HCT116 (cell line): ENCODE data around the gene C4BPB. TPM values are rescaled to one million over a fixed set of nuclear protein-coding genes. Genes with fewer than 3 reads are reported as not detected.

Experiments used
- ATAC-seq: fragments of 200-7000 bp; cut with Tn5 transposase; 2 replicates; pipeline ENCODE4 v1.9.1; 2020; ENCODE audit warnings: mild to moderate bottlenecking, moderate library complexity
- BruUV-seq: library from RNA; stranded (reverse); fragments of 400-500 nt; replicated peaks from 2 replicates; lab custom pipeline; 2021; lab: Mats Ljungman, UMichigan
- CTCF ChIA-PET: fragments of 300-600 bp; sonication (Branson Sonifier 250); formaldehyde crosslinking; loops from one replicate; lab custom pipeline; 2021; ENCODE audit warnings: antibody characterized with exemption; lab: Charles Lee
- POLR2A ChIA-PET: fragments of 300-600, 350-600 bp; sonication (Branson Sonifier 250); formaldehyde crosslinking; loops from one replicate; lab custom pipeline; 2021; ENCODE audit warnings: antibody characterized with exemption; lab: Charles Lee
- RAD21 ChIA-PET, 2 experiments: fragments of 300-600 bp; sonication (Branson Sonifier 250); formaldehyde crosslinking; loops; one replicate each; lab custom pipeline; 2023; ENCODE audit warnings: low total read pairs in 2 of 2; ENCODE audit not compliant: uncharacterized antibody in 2 of 2, unreplicated experiment in 2 of 2, low non-redundant PET in 1 of 2; lab: Charles Lee
- DNase-seq: peaks from one replicate; pipeline ENCODE4 v3.0.0-alpha.2; 2010; ENCODE audit warnings: low read depth, low spot score
- H2AFZ ChIP-seq: fragments of 200-600 bp; shearing (Covaris generic), sonication (generic); 2 replicates; pipeline ENCODE4 v1.6.1; 2017; ENCODE audit warnings: low read depth, mixed run types, mixed read lengths, antibody characterized with exemption, low read length; ENCODE audit not compliant: poor library complexity, severe bottlenecking
- H3K27ac ChIP-seq: 2 replicates; pipeline ENCODE4 v1.5.1; 2012; ENCODE audit warnings: low read depth, low read length
- H3K27me3 ChIP-seq: fragments of 200-600 bp; sonication (generic); 2 replicates; pipeline ENCODE4 v1.6.1; 2016; ENCODE audit warnings: mixed run types, low read length, mixed read lengths; ENCODE audit not compliant: insufficient read depth
- H3K36me3 ChIP-seq, 2 experiments: fragments of 200-500 bp in 1 of 2; fragments of 200-600 bp in 1 of 2; sonication (Bioruptor generic) in 1 of 2; sonication (generic) in 1 of 2; 2 replicates each; pipeline versions ENCODE4 v1.5.1 to v1.6.1; 2014 to 2016; ENCODE audit warnings: low read length in 2 of 2, inconsistent platforms in 1 of 2, mixed read lengths in 1 of 2, mixed run types in 1 of 2; ENCODE audit not compliant: insufficient read depth in 2 of 2, control insufficient read depth in 1 of 2
- H3K4me1 ChIP-seq, 2 experiments: fragments of 200-600 bp in 1 of 2; sonication (generic) in 1 of 2; 2 replicates each; pipeline versions ENCODE4 v1.5.1 to v1.6.1; 2012 to 2017; ENCODE audit warnings: low read length in 2 of 2, inconsistent platforms in 1 of 2, mild to moderate bottlenecking in 1 of 2, mixed read lengths in 1 of 2, mixed run types in 1 of 2, moderate library complexity in 1 of 2; ENCODE audit not compliant: insufficient read depth in 2 of 2, control insufficient read depth in 1 of 2
- H3K4me2 ChIP-seq: fragments of 200-600 bp; sonication (generic); 2 replicates; pipeline ENCODE4 v1.6.1; 2017; ENCODE audit warnings: mixed run types, low read length, mixed read lengths
- H3K4me3 ChIP-seq, 2 experiments: fragments of 200-600 bp in 1 of 2; sonication (generic) in 1 of 2; replicated peaks in 1 of 2; 2 replicates each; pipeline ENCODE4 v1.5.1; 2011 to 2016; ENCODE audit warnings: low read length in 2 of 2, control low read depth in 1 of 2, low read depth in 1 of 2, mild to moderate bottlenecking in 1 of 2, mixed read lengths in 1 of 2, mixed run types in 1 of 2
- H3K79me2 ChIP-seq: fragments of 200-600 bp; sonication (generic); 2 replicates; pipeline ENCODE4 v1.6.1; 2017; ENCODE audit warnings: mild to moderate bottlenecking, mixed run types, low read length, moderate library complexity, mixed read lengths; ENCODE audit not compliant: insufficient read depth
- H3K9ac ChIP-seq: fragments of 200-600 bp; sonication (generic); 2 replicates; pipeline ENCODE4 v1.6.1; 2016; ENCODE audit warnings: low read length, mixed read lengths
- H3K9me2 ChIP-seq: fragments of 200-600 bp; sonication (generic), shearing (Covaris generic); 2 replicates; pipeline ENCODE4 v1.6.1; 2017; ENCODE audit warnings: mixed run types, mild to moderate bottlenecking, moderate library complexity; ENCODE audit not compliant: insufficient read depth
- H3K9me3 ChIP-seq, 2 experiments: fragments of 200-500 bp in 1 of 2; fragments of 200-600 bp in 1 of 2; sonication (Bioruptor generic) in 1 of 2; sonication (generic) in 1 of 2; 2 replicates each; pipeline ENCODE4 v1.6.1; 2014 to 2017; ENCODE audit warnings: low read length in 2 of 2, mixed read lengths in 2 of 2, inconsistent platforms in 1 of 2, low read depth in 1 of 2, mild to moderate bottlenecking in 1 of 2, mixed run types in 1 of 2, moderate library complexity in 1 of 2; ENCODE audit not compliant: control insufficient read depth in 1 of 2, insufficient read depth in 1 of 2
- H4K20me1 ChIP-seq: fragments of 200-600 bp; sonication (generic), shearing (Covaris generic); 2 replicates; pipeline ENCODE4 v1.6.1; 2017; ENCODE audit warnings: mixed run types, mild to moderate bottlenecking, moderate library complexity; ENCODE audit not compliant: insufficient read depth
- CBX3 ChIP-seq: IDR thresholded peaks from 2 replicates; pipeline ENCODE4 v1.6.1; 2012; ENCODE audit warnings: low read depth
- EGR1 ChIP-seq: IDR thresholded peaks from 2 replicates; pipeline ENCODE4 v1.6.1; 2012; ENCODE audit warnings: low read depth
- ELF1 ChIP-seq: IDR thresholded peaks from 2 replicates; pipeline ENCODE4 v1.6.1; 2012; ENCODE audit warnings: low read depth, borderline replicate concordance
- EZH2 ChIP-seq: fragments of 200-600 bp; sonication (generic); IDR thresholded peaks from 2 replicates; pipeline ENCODE4 v1.6.1; 2017; ENCODE audit warnings: antibody characterized with exemption, mixed run types
- EZH2phosphoT487 ChIP-seq: fragments of 200-600 bp; IDR thresholded peaks from 2 replicates; pipeline ENCODE4 v1.6.1; 2018; ENCODE audit warnings: antibody characterized with exemption, borderline replicate concordance
- FOSL1 ChIP-seq: IDR thresholded peaks from 2 replicates; pipeline ENCODE4 v1.6.1; 2012; ENCODE audit warnings: low read depth
- JUND ChIP-seq: IDR thresholded peaks from 2 replicates; pipeline ENCODE4 v1.6.1; 2012
- POLR2A ChIP-seq: IDR thresholded peaks from 2 replicates; pipeline ENCODE4 v1.7.0; 2011; ENCODE audit warnings: borderline replicate concordance; ENCODE audit not compliant: insufficient read depth, insufficient read length; ENCODE audit errors: extremely low read depth
- RAD21 ChIP-seq: IDR thresholded peaks from 2 replicates; pipeline ENCODE4 v1.6.1; 2012; ENCODE audit warnings: low read depth, mild to moderate bottlenecking
- SRF ChIP-seq: IDR thresholded peaks from 2 replicates; pipeline ENCODE4 v1.6.1; 2012; ENCODE audit warnings: low read depth
- TCF7L2 ChIP-seq: IDR thresholded peaks from 2 replicates; pipeline ENCODE4 v1.7.0; 2011; ENCODE audit warnings: borderline replicate concordance, inconsistent platforms; ENCODE audit not compliant: insufficient read depth, insufficient read length; ENCODE audit errors: extremely low read depth
- YY1 ChIP-seq: IDR thresholded peaks from 2 replicates; pipeline ENCODE4 v1.6.1; 2011; ENCODE audit warnings: low read length, low read depth, moderate library complexity, mild to moderate bottlenecking; ENCODE audit not compliant: insufficient replicate concordance; ENCODE audit errors: extremely low read depth
- ZFX ChIP-seq: fragments of 450-650 bp; IDR thresholded peaks from 2 replicates; pipeline ENCODE4 v1.6.1; 2017
- ZNF274 ChIP-seq: fragments of 200-500 bp; sonication (Bioruptor generic); IDR thresholded peaks from 2 replicates; pipeline ENCODE4 v1.6.1; 2014; ENCODE audit warnings: mild to moderate bottlenecking, low read depth, low read length, inconsistent platforms
- intact Hi-C: fragments of 100-400 bp; cut with micrococcal nuclease; formaldehyde crosslinking; loops from 2 replicates; pipeline ENCODE4 v1.10.0; 2022
- total RNA-seq: library from RNA; stranded (reverse); gene quantifications from one replicate; pipeline ENCODE4 v1.2.1, GENCODE V29; 2021; ENCODE audit not compliant: unreplicated experiment
- TF ChIP-seq, protein P1 (sequence below): IDR thresholded peaks from 2 replicates; pipeline ENCODE4 v1.6.1; 2012; ENCODE audit warnings: low read depth
- TF ChIP-seq, protein P2 (sequence below): IDR thresholded peaks from 2 replicates; pipeline ENCODE4 v1.6.1; 2011; ENCODE audit warnings: mild to moderate bottlenecking, low read length, moderate library complexity; ENCODE audit not compliant: insufficient replicate concordance; ENCODE audit errors: extremely low read depth
- TF ChIP-seq, protein P3 (sequence below): IDR thresholded peaks from 2 replicates; pipeline ENCODE4 v1.6.1; 2012

C4BPB gene
- total RNA-seq, 1 experiment from 2014 or later, result not detected

DNA sequence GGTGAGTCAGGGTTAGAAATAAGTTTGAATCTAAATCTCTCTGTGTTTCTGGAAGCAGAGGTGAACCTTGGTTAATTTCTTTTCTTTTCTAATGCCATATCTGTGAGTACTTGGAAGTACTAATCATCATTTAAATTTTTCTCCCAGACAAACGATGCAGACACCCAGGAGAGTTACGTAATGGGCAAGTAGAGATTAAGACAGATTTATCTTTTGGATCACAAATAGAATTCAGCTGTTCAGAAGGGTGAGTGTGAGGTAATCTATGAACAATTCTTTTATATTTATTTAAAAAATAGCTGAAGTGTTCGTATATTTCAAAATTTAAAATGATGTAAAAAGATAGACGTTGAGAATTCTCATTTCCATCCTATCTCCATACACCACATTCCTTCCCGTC is 26.6 kb downstream of the C4BPB start:
- intact Hi-C loops, result no loop called here
- Histone ChIP-seq H3K4me1 (no peaks in the 10 kb centered on the region), H3K9me2 (no peaks in the 10 kb centered on the region), H3K4me3 (no peak overlapping the region), H3K27ac (no peak overlapping the region), H3K9me3 (no peaks in the 10 kb centered on the region), H3K79me2 (no peaks in the 10 kb centered on the region), H3K36me3 (no peaks in the 10 kb centered on the region), H3K27me3 (no peaks in the 10 kb centered on the region), H3K4me2 (no peak overlapping the region), H4K20me1 (no peaks in the 10 kb centered on the region), H2AFZ (no peak overlapping the region), H3K9ac (no peak overlapping the region)
- DNase-seq, result no peak
- ChIA-PET POLR2A (no interaction called here), RAD21 (no interaction called here), CTCF (no interaction called here)
- no peak for TF ChIP-seq FOSL1
- TF ChIP-seq ELF1, result no peak
- no peak for TF ChIP-seq JUND
- no peak for TF ChIP-seq EGR1
- TF ChIP-seq CBX3, result no peak
- no peak for TF ChIP-seq POLR2A
- no peak for TF ChIP-seq SRF
- no peak for TF ChIP-seq ZFX
- no TSS peak for BruUV-seq
- ATAC-seq, result no peak

DNA sequence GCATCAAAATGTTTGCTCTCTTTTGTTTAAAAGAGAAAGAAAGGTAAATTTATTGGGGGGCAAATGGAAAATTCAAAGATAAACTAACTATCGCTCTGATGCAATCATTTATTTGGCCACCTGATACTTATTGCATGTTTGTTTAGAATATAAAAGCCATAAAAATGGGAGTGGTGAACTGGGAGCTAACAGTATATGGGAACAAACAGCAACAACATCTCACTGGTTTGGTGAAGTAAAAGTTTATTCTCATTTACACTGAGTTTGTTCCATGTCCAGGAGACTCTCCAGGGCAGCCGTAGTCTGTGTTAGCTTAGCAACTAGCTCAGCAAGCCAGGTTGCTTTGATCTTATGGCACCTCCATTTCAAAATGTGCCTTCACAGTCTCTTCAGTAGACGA is 35.7 kb downstream of the C4BPB start:
- no peak for ATAC-seq
- ChIA-PET CTCF (no interaction called here), POLR2A (no interaction called here), RAD21 (no interaction called here)
- Histone ChIP-seq H4K20me1 (no peaks in the 10 kb centered on the region), H3K36me3 (no peaks in the 10 kb centered on the region), H3K9me2 (no peaks in the 10 kb centered on the region), H3K27ac (no peak overlapping the region), H3K4me1 (no peaks in the 10 kb centered on the region), H3K9me3 (no peaks in the 10 kb centered on the region; a peak in 1 of 4 replicates), H3K79me2 (no peaks in the 10 kb centered on the region), H3K9ac (no peak overlapping the region), H3K27me3 (no peaks in the 10 kb centered on the region), H3K4me2 (no peak overlapping the region), H3K4me3 (no peak overlapping the region), H2AFZ (no peak overlapping the region)
- intact Hi-C loops, result no loop called here
- BruUV-seq, result no TSS peak
- DNase-seq, result no peak
- no peak for TF ChIP-seq EZH2
- TF ChIP-seq ZNF274, result no peak
- TF ChIP-seq JUND, result no peak
- TF ChIP-seq EGR1, result no peak
- TF ChIP-seq, protein P1, sequence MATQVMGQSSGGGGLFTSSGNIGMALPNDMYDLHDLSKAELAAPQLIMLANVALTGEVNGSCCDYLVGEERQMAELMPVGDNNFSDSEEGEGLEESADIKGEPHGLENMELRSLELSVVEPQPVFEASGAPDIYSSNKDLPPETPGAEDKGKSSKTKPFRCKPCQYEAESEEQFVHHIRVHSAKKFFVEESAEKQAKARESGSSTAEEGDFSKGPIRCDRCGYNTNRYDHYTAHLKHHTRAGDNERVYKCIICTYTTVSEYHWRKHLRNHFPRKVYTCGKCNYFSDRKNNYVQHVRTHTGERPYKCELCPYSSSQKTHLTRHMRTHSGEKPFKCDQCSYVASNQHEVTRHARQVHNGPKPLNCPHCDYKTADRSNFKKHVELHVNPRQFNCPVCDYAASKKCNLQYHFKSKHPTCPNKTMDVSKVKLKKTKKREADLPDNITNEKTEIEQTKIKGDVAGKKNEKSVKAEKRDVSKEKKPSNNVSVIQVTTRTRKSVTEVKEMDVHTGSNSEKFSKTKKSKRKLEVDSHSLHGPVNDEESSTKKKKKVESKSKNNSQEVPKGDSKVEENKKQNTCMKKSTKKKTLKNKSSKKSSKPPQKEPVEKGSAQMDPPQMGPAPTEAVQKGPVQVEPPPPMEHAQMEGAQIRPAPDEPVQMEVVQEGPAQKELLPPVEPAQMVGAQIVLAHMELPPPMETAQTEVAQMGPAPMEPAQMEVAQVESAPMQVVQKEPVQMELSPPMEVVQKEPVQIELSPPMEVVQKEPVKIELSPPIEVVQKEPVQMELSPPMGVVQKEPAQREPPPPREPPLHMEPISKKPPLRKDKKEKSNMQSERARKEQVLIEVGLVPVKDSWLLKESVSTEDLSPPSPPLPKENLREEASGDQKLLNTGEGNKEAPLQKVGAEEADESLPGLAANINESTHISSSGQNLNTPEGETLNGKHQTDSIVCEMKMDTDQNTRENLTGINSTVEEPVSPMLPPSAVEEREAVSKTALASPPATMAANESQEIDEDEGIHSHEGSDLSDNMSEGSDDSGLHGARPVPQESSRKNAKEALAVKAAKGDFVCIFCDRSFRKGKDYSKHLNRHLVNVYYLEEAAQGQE, result no peak
- TF ChIP-seq POLR2A, result no peak
- TF ChIP-seq, protein P2, sequence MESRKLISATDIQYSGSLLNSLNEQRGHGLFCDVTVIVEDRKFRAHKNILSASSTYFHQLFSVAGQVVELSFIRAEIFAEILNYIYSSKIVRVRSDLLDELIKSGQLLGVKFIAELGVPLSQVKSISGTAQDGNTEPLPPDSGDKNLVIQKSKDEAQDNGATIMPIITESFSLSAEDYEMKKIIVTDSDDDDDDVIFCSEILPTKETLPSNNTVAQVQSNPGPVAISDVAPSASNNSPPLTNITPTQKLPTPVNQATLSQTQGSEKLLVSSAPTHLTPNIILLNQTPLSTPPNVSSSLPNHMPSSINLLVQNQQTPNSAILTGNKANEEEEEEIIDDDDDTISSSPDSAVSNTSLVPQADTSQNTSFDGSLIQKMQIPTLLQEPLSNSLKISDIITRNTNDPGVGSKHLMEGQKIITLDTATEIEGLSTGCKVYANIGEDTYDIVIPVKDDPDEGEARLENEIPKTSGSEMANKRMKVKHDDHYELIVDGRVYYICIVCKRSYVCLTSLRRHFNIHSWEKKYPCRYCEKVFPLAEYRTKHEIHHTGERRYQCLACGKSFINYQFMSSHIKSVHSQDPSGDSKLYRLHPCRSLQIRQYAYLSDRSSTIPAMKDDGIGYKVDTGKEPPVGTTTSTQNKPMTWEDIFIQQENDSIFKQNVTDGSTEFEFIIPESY, result no peak
- TF ChIP-seq, protein P3, sequence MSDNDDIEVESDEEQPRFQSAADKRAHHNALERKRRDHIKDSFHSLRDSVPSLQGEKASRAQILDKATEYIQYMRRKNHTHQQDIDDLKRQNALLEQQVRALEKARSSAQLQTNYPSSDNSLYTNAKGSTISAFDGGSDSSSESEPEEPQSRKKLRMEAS, result no peak
- no peak for TF ChIP-seq RAD21
- no peak for TF ChIP-seq TCF7L2
- no peak for TF ChIP-seq YY1
- no peak for TF ChIP-seq CBX3
- TF ChIP-seq EZH2phosphoT487, result no peak
